PC-3 (cell line): ENCODE data around the gene SERPINA4.

Experiments used
- EZH2phosphoT487 ChIP-seq: fragments of 300-600 bp; sonication (generic); IDR thresholded peaks from 2 replicates; pipeline ENCODE4 v1.6.1; 2018; ENCODE audit warnings: mild to moderate bottlenecking, antibody characterized with exemption, low read length, borderline replicate concordance
- TF ChIP-seq, protein P1 (sequence below): fragments of 300-600 bp; sonication (generic); conservative IDR thresholded peaks from 2 replicates; pipeline ENCODE4 v1.5.1; 2017; ENCODE audit warnings: antibody characterized with exemption, low read depth, mild to moderate bottlenecking, low read length

DNA sequence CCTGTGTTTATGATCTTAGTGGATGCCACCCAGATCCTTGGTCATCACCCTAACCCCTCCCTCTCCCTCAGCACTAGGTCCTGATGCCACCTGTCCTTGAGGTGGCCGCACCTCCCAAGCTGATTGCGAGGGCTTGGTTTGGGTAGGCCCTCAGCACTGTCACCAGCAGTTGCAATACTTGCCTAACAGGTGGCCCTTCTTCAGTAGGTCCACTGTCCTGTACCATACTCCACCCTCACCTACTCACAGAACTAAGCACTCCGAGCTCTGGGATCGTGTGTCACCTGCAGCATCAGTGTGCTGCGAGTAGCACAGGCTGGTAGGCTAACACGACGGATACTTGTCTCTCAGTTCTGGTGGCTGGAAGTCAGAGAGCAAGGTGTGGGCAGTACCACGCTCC is 38.0 kb upstream of the SERPINA4 start:
- TF ChIP-seq EZH2phosphoT487 = no peak
- TF ChIP-seq, protein P1, sequence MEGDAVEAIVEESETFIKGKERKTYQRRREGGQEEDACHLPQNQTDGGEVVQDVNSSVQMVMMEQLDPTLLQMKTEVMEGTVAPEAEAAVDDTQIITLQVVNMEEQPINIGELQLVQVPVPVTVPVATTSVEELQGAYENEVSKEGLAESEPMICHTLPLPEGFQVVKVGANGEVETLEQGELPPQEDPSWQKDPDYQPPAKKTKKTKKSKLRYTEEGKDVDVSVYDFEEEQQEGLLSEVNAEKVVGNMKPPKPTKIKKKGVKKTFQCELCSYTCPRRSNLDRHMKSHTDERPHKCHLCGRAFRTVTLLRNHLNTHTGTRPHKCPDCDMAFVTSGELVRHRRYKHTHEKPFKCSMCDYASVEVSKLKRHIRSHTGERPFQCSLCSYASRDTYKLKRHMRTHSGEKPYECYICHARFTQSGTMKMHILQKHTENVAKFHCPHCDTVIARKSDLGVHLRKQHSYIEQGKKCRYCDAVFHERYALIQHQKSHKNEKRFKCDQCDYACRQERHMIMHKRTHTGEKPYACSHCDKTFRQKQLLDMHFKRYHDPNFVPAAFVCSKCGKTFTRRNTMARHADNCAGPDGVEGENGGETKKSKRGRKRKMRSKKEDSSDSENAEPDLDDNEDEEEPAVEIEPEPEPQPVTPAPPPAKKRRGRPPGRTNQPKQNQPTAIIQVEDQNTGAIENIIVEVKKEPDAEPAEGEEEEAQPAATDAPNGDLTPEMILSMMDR = no peak
